ENCODE data around the gene IL6R.

The IL6R gene

GRCh38 chr1:154427173-154428139, 22.3 kb downstream of the IL6R start:
- DNase-seq, result no peak

- no peak for DNase-seq
Observed at GRCh38 chr1:154429118-154429517, 24.0 kb downstream of the IL6R start.

- no peak for DNase-seq
Observed at GRCh38 chr1:154429841-154430611, 24.9 kb downstream of the IL6R start.

- no peak for DNase-seq
Observed at GRCh38 chr1:154430903-154431302, 25.8 kb downstream of the IL6R start.

- no peak for DNase-seq
Observed at GRCh38 chr1:154431586-154432373, 26.6 kb downstream of the IL6R start.

GRCh38 chr1:154433161-154433764, 28.1 kb downstream of the IL6R start:
- no peak for DNase-seq

GRCh38 chr1:154434346-154435085, 29.4 kb downstream of the IL6R start:
- DNase-seq, result no peak

- no peak for DNase-seq
Observed at GRCh38 chr1:154435599-154436200, 30.6 kb downstream of the IL6R start.

- DNase-seq, result no peak
Observed at GRCh38 chr1:154436433-154436832, 31.3 kb downstream of the IL6R start.

- no peak for DNase-seq
Observed at GRCh38 chr1:154440036-154440804, 35.1 kb downstream of the IL6R start.

- DNase-seq, result no peak
Observed at GRCh38 chr1:154441241-154441888, 36.2 kb downstream of the IL6R start.

GRCh38 chr1:154442006-154442740, 37.0 kb downstream of the IL6R start:
- DNase-seq, result no peak

- DNase-seq, result no peak
Observed at GRCh38 chr1:154443274-154444013, 38.3 kb downstream of the IL6R start.

GRCh38 chr1:154445040-154445472, 39.9 kb downstream of the IL6R start:
- no peak for DNase-seq

GRCh38 chr1:154446292-154446691, 41.1 kb downstream of the IL6R start:
- DNase-seq, result no peak

GRCh38 chr1:154446789-154447188, 41.6 kb downstream of the IL6R start:
- no peak for DNase-seq

GRCh38 chr1:154448331-154448811, 43.2 kb downstream of the IL6R start:
- DNase-seq, result peak; percentile 86

- no peak for DNase-seq
Observed at GRCh38 chr1:154453161-154453560, 48.0 kb downstream of the IL6R start.
